DOHH2 (cell line): Measurements from ENCODE around the gene TUNAR.

Source experiments
- EZH2phosphoT487 ChIP-seq: fragments of 200-600 bp; sonication (generic); IDR thresholded peaks from 2 replicates; pipeline ENCODE4 v1.6.1; 2017; ENCODE audit warnings: borderline replicate concordance, mild to moderate bottlenecking, antibody characterized with exemption, low read length, moderate library complexity, mixed read lengths
- TF ChIP-seq, protein P1 (sequence below): fragments of 200-600 bp; sonication (generic); IDR thresholded peaks from one replicate; pipeline ENCODE4 v1.5.1; 2014; ENCODE audit warnings: antibody characterized with exemption, mild to moderate bottlenecking, low read depth, low read length; ENCODE audit not compliant: poor library complexity, severe bottlenecking

DNA sequence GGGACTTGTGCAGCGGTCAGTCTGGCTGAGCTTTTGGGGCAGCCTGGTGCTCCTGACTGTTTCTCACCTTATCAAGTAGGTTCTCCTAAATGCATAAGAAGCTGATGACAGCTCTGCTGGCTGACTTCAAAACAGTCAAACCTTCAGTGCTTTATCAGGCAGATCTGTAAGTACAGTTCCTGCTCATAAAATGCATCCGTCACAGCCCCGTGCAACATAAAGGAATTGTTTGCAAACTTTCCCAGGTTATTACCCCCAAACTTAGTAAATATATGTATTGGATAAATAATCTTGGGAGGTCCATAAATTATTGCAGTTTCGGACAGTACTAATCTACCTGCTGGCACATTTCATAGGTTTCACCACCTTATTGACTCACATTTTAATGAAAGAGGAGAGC is 10.7 kb downstream of the TUNAR start:
- TF ChIP-seq, protein P1, sequence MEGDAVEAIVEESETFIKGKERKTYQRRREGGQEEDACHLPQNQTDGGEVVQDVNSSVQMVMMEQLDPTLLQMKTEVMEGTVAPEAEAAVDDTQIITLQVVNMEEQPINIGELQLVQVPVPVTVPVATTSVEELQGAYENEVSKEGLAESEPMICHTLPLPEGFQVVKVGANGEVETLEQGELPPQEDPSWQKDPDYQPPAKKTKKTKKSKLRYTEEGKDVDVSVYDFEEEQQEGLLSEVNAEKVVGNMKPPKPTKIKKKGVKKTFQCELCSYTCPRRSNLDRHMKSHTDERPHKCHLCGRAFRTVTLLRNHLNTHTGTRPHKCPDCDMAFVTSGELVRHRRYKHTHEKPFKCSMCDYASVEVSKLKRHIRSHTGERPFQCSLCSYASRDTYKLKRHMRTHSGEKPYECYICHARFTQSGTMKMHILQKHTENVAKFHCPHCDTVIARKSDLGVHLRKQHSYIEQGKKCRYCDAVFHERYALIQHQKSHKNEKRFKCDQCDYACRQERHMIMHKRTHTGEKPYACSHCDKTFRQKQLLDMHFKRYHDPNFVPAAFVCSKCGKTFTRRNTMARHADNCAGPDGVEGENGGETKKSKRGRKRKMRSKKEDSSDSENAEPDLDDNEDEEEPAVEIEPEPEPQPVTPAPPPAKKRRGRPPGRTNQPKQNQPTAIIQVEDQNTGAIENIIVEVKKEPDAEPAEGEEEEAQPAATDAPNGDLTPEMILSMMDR: no peak
- no peak for TF ChIP-seq EZH2phosphoT487
